EL (cell line): ENCODE data around the gene PTPRN2.
"Not testable (repeated sequence)": the region's sequence is repeated elsewhere in the genome, so short reads cannot be mapped to it uniquely, and the experiment has no call there.

Source experiments
- DNase-seq: peaks from one replicate; pipeline ENCODE4 v3.0.0-alpha.2; 2016

The PTPRN2 gene

DNA sequence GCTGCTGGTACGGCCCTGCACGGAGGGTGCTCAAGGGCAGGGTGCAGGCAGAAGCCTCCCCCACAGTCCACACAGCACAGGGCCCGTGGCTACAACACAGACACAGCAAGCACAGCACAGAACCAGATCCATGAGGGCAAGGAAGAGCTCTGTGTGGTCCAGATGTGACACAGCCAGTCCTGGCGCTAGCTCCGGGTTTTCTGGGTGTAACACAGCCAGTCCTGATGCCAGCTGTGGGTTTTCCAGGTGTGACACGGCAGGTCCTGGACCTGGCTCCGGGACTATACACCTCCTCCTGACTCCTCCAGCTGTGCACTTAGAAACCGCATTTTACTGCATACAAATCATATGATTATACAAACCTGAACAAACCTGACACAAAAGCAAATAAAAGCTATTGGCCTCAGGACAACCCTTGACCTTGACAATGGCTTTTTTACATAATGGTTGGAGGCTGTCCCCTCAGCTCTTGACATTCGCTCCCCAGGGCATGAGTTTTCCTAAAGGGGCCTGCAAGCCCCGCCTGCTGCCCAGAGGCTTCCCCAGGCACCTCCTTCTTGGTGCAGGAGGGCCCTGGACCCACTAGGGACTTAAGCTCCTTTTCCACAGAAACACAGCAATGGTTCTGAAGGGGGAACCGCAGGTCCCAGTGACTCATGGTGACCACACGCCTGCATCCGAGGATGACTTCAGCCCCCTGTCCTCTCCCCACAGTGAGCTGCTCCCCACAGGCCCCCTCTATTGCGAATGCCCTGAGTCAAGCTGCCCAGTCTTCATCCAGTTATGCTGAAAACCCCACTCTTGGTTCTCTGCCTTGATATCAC lies 209.6 kb downstream of the PTPRN2 start:
- DNase-seq = no peak

- not testable (repeated sequence) for DNase-seq
Measured at GRCh38 chr7:158376839-158377186, 210.8 kb downstream of the PTPRN2 start.

DNA sequence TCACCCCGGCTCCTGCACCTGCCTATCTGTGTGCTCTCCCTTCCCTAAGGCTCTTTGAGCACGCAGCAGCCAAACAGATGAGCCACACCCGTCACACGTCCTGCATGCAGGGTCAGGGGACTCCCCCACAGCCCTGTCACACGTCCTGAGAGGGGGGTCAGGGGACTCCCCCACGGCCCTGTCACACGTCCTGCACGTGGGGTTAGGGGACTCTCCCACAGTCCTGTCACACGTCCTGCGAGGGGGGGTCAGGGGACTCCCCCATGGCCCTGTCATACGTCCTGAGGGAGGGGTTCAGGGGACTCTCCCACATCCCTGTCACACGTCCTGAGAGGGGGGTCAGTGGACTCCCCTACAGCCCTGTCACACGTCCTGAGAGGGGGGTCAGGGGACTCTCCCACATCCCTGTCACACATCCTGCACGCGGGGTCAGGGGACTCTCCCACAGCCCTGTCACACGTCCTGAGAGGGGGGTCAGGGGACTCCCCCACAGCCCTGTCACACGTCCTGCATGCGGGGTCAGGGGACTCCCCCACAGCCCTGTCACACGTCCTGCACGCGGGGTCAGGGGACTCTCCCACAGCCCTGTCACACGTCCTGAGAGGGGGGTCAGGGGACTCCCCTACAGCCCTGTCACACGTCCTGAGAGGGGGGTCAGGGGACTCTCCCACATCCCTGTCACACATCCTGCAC lies 211.3 kb downstream of the PTPRN2 start:
- not testable (repeated sequence) for DNase-seq

- DNase-seq = no peak
Measured at GRCh38 chr7:158375034-158375433, 212.6 kb downstream of the PTPRN2 start.

DNA sequence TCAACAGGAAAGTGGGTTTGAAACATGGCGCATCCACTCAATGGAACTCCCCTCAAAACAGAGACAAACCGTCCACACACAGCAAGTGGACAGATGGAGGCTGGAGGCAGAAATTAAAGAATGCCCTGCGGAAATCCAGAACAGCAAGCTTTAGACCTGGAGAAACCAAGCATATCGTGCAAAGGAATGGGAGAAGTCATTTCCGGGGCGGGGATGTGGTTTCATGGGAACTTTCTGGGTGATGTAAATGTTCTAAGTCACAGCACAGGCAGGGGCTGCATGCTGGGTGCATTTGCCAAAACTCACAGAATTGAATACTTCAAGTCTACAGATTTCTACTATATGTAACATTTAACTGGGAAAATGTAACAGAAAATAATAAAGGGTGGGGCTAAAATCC lies 213.0 kb downstream of the PTPRN2 start:
- no peak for DNase-seq

- no peak for DNase-seq
Measured at GRCh38 chr7:158374146-158374545, 213.5 kb downstream of the PTPRN2 start.

GRCh38 chr7:158373476-158374133 lies 214.0 kb downstream of the PTPRN2 start:
- no peak for DNase-seq

DNA sequence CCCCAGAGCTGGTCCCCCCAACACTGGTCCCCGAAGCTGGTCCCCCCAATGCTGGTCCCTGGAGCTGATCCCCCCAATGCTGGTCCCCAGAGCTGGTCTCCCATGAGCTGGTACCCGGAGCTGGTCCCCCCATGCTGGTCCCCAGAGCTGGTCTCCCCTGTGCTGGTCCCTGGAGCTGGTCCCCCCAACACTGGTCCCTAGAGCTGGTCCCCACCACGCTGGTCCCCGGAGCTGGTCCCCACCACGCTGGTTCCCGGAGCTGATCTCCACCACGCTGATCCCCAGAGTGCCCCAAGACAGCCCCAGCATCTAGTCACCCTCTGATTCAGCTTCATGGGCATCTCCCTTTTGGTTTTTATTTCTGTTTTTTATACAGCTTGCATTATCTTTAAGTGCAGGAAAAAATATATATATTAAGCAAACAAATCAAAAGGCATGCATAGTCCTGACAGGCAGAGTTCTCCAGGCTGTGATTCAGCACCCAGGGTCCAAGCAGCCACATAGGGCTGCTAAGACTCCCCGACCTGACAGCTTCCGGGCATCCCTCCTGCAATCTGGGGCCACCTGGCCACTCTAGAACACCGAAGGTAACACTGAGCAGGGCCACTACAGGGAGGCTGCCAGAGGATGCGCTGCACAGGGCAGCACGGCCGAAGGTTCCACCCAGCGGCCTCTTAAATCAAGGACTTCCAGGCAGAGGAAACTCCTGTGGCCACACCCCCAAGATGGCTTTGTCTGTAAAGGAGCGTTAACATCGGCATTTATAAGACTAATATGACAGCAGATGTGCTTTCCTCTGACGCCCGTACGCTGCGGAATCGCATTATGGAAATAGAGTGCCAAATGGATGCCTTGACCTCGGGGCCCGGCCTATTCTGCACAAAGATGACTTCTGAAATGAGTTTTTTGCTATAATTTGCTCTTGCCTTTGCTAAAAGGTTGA lies 215.0 kb downstream of the PTPRN2 start:
- no peak for DNase-seq

GRCh38 chr7:158371856-158372255 lies 215.8 kb downstream of the PTPRN2 start:
- no peak for DNase-seq

DNA sequence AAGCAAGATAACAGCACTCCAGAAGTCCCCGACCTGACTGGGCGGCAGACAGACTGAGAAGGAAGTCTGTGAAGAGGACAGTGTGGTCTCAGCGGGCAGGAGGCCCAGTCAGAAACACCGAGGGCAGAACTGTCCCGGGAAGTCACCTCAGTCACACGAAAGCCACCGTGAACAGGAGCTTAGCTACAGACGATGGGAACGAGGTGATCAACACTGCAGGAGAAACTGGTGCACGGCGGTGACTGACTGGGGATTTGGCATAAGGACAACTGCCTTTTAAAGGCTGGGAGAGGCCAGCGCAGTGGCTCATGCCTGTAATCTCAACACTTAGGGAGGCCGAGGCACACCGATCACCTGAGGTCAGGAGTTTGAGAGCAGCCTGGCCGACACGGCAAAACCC lies 217.8 kb downstream of the PTPRN2 start:
- no peak for DNase-seq

DNA sequence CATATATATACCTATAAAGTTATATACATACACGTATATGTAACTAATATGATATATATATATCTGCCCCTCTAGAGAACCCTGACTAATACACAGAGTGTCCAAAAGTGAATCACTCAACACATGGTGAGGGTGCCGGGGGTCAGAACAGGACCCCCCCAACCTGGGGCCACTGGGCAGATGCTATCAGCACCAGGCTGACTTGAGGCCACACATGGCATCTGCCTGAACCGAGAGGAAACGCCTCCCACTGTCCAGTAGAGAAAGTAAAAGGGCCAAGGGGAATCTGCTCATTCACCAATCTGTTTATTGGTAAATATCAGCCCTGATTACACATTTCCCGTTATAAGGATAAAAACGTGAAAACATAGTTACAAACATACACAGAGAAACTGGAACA lies 218.3 kb downstream of the PTPRN2 start:
- no peak for DNase-seq

- DNase-seq = no peak
Measured at GRCh38 chr7:158368449-158368848, 219.2 kb downstream of the PTPRN2 start.

DNA sequence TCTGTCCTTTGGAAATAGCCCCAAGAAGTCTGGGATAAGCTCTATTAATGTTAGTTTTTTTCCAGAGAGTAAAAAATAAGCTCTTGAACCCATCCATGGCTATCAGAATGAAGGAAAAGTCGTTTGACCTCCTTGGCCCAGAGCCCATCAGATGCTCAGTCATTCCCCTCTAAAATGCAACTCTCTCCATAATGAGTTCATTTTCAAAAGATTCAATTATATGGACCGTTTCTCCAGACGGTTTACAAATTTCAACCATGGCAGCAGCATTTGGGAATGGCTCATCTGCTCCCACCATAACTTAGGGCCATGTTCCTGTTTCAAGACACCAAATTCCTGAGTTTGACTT lies 220.0 kb downstream of the PTPRN2 start:
- DNase-seq = no peak

DNA sequence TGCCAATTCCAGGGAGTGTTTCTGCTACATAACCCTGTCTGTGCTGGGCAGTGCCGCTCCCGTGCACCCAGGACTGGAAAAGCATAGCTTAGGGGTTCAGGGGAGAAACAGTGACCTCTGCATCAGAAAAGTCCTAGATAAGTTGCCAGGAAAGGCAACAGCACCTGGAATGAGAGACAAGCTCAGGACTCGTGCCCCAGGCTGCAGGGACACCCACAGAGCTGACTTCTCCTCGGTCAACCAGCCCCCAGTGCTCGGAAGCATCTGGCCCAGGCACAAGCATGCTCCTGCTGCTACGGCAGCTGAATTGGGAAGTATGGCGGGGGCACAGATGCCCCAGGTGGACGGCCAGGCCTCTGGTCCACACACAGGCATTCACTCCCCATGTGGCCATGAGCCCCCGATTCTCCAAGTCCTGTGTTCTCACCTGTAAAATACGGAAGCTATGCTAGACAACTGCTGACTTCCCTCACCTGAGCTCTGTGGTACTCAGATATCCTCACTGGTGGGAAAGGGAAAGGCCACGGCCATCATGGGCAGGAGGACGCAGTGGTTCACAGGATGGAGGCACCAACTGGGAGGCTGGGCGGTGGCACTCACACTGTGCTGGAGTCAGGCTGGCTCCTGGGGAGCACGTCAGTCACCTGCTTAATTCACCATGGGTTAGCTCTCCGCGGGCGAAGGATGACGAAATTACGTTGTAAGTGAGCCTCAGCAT lies 220.5 kb downstream of the PTPRN2 start:
- no peak for DNase-seq

DNA sequence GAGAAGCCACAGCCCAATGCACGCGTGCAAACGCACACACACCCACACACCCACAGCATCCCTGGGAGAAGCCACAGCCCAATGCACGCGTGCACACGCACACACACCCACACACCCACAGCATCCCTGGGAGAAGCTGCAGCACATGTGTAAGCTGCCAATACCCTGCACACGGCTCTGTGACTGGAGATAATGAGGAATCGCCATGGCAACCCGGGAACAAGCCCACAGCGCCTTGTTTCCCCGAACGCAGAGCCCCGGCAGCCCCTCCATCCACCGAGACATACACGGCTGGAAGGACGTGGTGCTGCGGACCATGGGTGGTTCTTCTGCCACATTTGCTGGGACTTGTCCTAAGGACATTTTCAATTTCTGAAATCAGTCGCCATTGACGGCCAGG lies 221.3 kb downstream of the PTPRN2 start:
- no peak for DNase-seq

DNA sequence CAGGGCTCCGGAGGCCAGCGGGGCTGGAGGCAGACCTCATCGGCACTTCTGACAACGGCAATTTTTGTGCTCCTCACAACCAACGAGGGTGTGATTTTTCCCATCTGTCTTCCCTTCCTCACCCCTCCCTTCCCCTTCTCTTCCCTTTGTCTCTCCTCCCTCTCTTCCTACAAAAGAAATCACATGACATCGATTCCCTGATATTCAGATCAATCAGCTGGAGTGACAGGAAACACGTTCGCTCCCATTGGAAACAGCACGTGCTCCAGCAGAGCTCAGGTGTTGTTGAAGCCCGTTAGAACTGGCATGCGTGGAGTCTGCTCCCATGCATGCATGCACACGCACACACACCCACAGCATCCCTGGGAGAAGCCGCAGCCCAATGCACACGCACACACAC lies 222.4 kb downstream of the PTPRN2 start:
- DNase-seq = no peak

DNA sequence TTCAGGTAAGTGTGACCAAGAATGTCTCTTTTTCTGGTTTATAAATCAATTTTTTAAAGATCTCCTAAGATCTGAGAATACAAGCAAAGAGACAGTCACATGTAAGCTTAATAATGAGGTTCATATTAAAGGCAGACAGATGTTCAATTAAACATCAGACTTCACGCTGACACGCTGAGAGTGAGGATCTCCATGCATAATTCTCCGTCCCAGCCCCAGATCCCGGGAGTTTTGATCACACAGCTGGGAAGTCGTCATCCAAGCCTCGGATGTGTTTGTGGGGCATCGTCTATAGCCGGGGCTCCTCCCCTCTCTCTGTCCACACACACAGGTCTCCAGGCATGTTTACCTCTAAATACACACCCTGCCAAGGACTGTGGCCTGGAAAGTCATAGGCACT lies 223.2 kb downstream of the PTPRN2 start:
- DNase-seq = no peak

GRCh38 chr7:158362912-158363905 lies 224.4 kb downstream of the PTPRN2 start:
- no peak for DNase-seq

- DNase-seq = no peak
Measured at GRCh38 chr7:158362001-158362400, 225.6 kb downstream of the PTPRN2 start.

GRCh38 chr7:158361326-158361946 lies 226.2 kb downstream of the PTPRN2 start:
- no peak for DNase-seq
